ENCODE measurements around the gene BRAF.
A peak's percentile ranks its signal among the peaks of the same experiment; 100 is the strongest.
"Not testable (repeated sequence)": the region's sequence is repeated elsewhere in the genome, so short reads cannot be mapped to it uniquely, and the experiment has no call there.

The BRAF gene

DNA sequence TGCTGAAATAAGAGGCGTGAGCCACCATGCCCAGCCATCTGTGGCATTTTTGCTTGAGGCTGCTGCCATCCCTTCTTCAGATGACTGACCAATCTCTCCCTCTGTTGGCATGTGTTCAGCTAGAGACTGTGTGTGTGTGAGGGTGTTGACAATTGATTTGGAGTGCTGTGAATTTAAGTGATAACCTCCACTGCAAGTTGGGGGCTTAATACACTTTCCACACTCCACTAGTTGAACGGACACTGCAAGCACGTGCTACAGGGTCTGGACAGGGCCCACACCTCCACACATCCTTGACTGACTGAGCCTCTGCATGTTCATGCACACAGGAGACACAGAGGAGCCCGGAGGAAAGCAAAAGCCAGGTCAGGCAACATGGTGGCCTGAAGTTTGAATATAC, 51.3 kb downstream of the BRAF start:
- no peak for DNase-seq

DNA sequence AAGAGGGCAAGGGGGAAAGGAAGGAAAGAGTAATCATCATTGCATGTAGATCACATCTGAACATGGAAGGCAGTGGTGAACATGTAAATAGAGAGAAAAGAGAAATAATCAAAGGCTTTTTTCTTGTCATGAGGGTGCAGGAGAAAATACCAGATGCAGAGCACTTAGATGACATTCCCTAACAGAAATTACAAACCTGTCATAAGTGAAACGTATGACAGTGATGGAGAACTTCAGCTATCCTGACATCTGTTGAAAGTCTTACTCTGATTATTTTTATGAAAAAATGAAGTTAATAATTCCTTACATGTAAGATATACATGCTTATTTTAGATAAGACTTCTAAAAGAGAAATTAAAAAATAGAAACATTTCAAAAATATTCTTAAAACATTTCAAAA, 54.7 kb downstream of the BRAF start:
- DNase-seq, result no peak

DNA sequence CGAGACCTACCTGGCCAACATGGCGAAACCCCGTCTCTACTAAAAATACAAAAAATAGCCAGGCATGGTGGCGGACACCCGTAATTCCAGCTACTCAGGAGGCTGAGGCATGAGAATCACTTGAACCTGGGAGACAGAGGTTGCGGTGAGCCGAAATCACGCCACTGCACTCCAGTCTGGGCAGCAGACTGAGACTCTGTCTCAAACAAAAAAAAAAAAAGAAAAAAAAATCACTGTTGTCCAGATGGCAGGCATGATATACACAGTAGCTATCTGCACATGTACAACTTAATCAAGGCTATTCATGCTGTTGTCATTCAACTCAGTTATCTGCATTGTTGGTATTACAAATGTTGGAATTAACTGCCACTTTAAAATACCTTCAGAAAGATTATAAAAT, 55.3 kb downstream of the BRAF start:
- DNase-seq, result no peak

GRCh38 chr7:140867467-140868462, 57.0 kb downstream of the BRAF start:
- no peak for DNase-seq

- DNase-seq, result no peak
These were observed 57.8 kb downstream of the BRAF start for GRCh38 chr7:140866926-140867325.

- no peak for DNase-seq
These were observed 60.0 kb downstream of the BRAF start for GRCh38 chr7:140864732-140865131.

GRCh38 chr7:140863867-140864266, 60.9 kb downstream of the BRAF start:
- no peak for DNase-seq

GRCh38 chr7:140863184-140863583, 61.5 kb downstream of the BRAF start:
- no peak for DNase-seq

GRCh38 chr7:140857048-140857447, 67.7 kb downstream of the BRAF start:
- DNase-seq, result no peak

- no peak for DNase-seq
These were observed 83.5 kb downstream of the BRAF start for GRCh38 chr7:140841166-140841715.

DNA sequence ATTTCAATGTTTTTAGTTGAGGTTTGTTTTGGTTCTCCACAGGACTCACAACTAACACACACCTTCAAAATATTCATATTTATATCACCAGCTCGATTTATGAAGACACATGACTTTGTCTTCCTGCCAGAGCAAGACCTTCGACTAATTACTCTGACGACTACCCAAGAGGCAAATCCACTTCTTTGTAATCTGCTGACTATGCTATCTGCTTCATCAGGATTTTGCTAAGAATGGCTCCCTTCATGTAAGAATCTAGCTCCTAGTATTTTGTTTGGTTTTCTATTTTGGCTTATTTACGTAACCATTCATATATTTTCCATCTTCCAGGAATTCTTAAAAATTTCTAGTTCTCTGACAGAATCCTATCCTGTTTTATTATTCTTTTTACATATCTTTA, 93.0 kb downstream of the BRAF start:
- no peak for DNase-seq

- DNase-seq, result no peak
These were observed 95.0 kb downstream of the BRAF start for GRCh38 chr7:140829720-140830119.

DNA sequence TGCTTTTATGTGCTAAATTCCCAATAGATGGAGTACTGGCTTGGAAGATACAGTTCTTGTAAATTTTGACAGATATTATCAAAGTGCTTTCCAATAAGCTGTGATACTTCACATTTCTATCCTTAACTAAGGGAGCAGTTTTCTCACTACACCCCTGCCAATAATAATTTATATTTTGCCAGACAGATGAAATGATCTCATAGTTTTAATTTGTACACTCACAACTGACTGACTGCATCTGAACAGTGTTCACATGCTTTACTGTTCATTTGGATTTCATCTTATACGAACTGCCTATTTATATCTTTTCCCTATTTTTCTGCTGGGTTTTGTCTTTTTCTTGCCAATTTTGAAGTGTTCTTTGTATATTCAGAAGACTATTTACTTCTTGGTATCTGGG, 96.0 kb downstream of the BRAF start:
- DNase-seq, result no peak

GRCh38 chr7:140817383-140817782, 107.3 kb downstream of the BRAF start:
- not testable (repeated sequence) for DNase-seq

DNA sequence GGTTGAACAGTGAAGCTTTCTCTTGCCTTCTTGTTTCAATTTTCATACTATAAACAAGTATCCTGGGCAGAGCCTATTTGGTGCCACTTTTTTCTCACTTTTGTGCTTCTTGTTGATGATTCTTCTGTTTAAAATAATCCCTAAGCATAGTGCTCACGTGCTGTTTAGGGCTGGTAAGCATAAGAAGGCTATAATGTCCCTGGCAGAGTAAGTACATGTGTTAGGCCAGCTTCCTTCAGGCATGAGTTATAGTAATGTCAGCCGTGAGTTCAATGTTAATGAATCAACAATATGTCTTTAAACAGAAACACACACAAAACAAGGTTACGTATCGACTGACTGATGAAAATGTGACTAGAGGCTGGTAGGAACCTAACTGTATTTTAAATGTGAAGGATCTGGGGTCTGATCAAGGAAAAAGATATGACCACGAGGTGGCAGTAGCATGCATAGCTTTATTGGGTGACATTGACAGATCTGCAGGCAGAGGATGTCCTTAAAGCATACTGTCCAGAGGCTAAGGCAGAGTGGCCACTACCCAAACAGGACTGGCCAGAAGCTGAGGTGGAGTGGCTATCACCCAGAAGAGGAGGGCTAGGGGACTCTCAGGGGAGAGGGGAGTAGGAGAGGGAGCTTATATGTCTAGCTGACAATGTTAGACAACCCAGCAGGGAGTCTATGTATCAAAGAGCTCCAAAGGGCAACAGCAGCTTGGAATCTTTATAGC, 113.7 kb downstream of the BRAF start:
- peak; percentile 9 to 48 for DNase-seq

DNA sequence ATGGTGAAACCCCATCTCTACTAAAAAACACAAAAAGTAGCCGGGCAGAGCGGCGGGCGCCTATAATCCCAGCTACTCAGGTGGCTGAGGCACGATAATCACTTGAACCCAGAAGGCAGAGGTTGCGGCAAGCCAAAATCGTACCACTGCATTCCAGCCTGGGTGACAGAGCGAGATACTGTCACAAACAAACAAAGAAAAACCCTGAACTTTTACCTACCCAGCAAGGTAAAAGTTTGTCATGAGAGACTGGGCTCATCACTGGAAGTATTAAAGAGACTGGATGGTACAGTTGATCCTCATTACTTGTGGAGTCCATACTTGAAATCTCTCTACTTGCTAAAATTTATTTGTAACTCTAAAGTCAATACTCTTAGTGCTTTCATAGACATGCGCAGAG, 114.3 kb downstream of the BRAF start:
- DNase-seq, result no peak

GRCh38 chr7:140778975-140779374, 145.8 kb downstream of the BRAF start:
- DNase-seq, result no peak

- no peak for DNase-seq
These were observed 146.2 kb downstream of the BRAF start for GRCh38 chr7:140778568-140778967.

GRCh38 chr7:140774371-140774770, 150.4 kb downstream of the BRAF start:
- DNase-seq, result no peak

DNA sequence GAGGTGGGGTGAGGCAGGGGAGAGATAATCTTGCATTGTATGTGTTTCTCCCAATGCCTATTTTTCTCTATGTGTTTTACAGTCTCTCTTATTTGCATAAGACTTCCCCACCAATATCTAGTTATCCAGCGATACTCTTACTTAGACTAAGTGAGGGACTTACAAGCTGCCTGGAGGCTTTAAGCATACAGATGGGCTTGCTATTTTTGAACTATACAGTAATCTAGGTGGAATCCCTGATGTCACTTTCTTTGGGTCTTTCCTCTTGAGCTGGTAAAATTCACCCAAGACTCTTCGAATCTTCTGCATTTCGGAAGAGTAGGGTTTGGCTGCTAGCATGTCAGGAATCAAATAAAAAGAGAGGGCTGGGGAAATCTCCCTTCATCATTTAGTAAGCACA, 151.6 kb downstream of the BRAF start:
- no peak for DNase-seq

DNA sequence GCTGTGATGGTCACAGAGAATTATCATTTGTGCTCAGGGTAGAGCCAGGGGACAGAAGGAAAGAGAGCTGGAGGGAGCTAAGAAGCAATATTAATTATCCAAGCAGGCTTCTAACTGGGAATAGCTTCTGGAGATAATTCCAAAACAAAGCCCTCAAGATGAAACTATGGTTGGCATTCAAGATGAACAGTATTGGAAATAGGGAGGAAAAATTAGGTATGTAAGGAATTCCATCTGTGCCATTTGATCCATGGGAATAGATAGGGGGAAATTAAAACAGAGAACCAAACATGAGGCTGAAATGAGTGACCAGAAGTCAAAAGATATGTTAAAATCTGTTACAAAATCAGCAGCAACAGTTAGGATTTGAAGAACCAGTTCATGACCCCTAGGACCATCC, 152.9 kb downstream of the BRAF start:
- DNase-seq, result no peak

DNA sequence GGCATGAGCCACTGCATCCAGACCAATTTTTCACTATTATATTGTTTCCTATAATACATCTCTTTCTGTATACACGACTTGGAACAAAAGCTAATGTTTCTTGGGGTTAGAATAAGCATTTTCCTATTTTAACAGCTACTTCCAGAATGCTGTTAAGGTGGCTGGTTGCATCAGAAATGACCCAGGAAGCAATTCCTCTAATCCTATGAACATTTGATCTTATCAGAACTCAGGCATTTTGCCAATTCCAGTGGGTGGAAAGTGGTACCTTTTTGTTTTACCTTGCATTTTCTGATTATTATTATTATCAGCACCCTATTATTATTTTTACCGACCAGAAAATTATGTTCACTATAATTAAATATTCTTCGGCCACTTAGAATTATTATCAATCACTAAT, 154.9 kb downstream of the BRAF start:
- DNase-seq, result no peak

DNA sequence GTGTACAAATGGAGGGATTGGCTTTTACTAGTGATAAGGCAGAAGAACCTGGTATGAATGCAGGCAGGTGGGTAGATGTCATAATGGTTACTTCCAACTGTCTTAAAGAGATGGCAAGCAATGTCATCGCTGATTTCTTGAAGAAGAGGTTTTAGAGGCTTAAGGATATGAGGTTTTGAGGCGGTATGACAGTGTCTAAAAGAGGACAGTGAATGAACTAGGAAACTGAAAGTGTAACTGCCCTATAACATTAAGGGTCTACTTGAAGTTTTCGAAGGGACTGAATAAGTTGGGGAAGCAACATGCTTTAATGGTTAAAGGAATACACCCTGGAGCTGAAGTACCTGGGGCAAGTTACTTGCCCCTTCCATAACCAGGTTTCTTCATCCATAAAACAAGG, 157.3 kb downstream of the BRAF start:
- DNase-seq, result no peak

DNA sequence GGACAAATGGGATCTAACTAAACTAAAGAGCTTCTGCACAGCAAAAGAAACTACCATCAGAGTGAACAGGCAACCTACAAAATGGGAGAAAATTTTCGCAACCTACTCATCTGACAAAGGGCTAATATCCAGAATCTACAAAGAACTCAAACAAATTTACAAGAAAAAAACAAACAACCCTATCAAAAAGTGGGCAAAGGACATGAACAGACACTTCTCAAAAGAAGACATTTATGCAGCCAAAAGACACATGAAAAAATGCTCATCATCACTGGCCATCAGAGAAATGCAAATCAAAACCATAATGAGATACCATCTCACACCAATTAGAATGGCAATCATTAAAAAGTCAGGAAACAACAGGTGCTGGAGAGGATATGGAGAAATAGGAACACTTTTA, 159.3 kb downstream of the BRAF start:
- not testable (repeated sequence) for DNase-seq
